MCF 10A (cell line): ENCODE results near the gene KRT27. TPM values are rescaled to one million over a fixed set of nuclear protein-coding genes. Genes with fewer than 3 reads are reported as not detected.
"Not testable (repeated sequence)": the region's sequence is repeated elsewhere in the genome, so short reads cannot be mapped to it uniquely, and the experiment has no call there.

Source experiments
- BruUV-seq: library from RNA; stranded (reverse); fragments of 400-500 nt; replicated peaks from 2 replicates; lab custom pipeline; 2021; lab: Mats Ljungman, UMichigan
- CTCF ChIA-PET: fragments of 300-600 bp; sonication (Branson Sonifier 250); formaldehyde crosslinking; extraction: SDS; loops from one replicate; lab custom pipeline; 2021; ENCODE audit warnings: antibody characterized with exemption, inconsistent platforms; lab: Yijun Ruan, JAX
- POLR2A ChIA-PET: fragments of 300-600, 350-650 bp; sonication (Branson Sonifier 250); formaldehyde crosslinking; extraction: SDS; loops from one replicate; lab custom pipeline; 2020; ENCODE audit warnings: antibody characterized with exemption, inconsistent platforms; lab: Yijun Ruan, JAX
- DNase-seq: peaks from one replicate; pipeline ENCODE4 v3.0.0-alpha.2; 2018; ENCODE audit not compliant: unreplicated experiment
- H3K27ac Mint-ChIP-seq: one replicate; pipeline ENCODE4 v1.8.0; 2022; ENCODE audit warnings: mild to moderate bottlenecking, low read depth, mixed read lengths; ENCODE audit not compliant: unreplicated experiment
- H3K27me3 Mint-ChIP-seq: one replicate; pipeline ENCODE4 v1.8.0; 2022; ENCODE audit warnings: mixed read lengths; ENCODE audit not compliant: insufficient read depth, unreplicated experiment
- H3K36me3 Mint-ChIP-seq: one replicate; pipeline ENCODE4 v1.8.0; 2022; ENCODE audit warnings: mild to moderate bottlenecking, moderate library complexity, mixed read lengths; ENCODE audit not compliant: insufficient read depth, unreplicated experiment
- H3K4me1 Mint-ChIP-seq: one replicate; pipeline ENCODE4 v1.8.0; 2022; ENCODE audit warnings: mixed read lengths; ENCODE audit not compliant: insufficient read depth, unreplicated experiment
- H3K4me3 Mint-ChIP-seq: one replicate; pipeline ENCODE4 v1.8.0; 2022; ENCODE audit warnings: mild to moderate bottlenecking, moderate library complexity, mixed read lengths; ENCODE audit not compliant: unreplicated experiment
- H3K9me3 Mint-ChIP-seq: one replicate; pipeline ENCODE4 v1.8.0; 2022; ENCODE audit warnings: mixed read lengths; ENCODE audit not compliant: unreplicated experiment
- CTCF ChIP-seq: fragments of 200-600 bp; IDR thresholded peaks from one replicate; pipeline ENCODE4 v1.8.0; 2022; ENCODE audit warnings: antibody characterized with exemption, mild to moderate bottlenecking; ENCODE audit not compliant: unreplicated experiment
- intact Hi-C: fragments of 100-400 bp; cut with micrococcal nuclease; formaldehyde crosslinking; loops from 2 replicates; pipeline ENCODE4 v1.14.1; 2022
- total RNA-seq: library from RNA; stranded (reverse); gene quantifications from 2 replicates; pipeline ENCODE4 v1.2.3, GENCODE V29; 2022

Gene KRT27
- total RNA-seq, 1 experiment from 2014 or later: not detected

GRCh38 chr17:40817103-40817682 lies 34.8 kb upstream of the KRT27 start:
- Mint-ChIP-seq H3K27me3 (no peaks in the 10 kb centered on the region), H3K27ac (peak overlapping the region; percentile 54), H3K4me3 (peak overlapping the region; percentile 83), H3K36me3 (peaks cover 43% of the 10 kb centered on the region), H3K9me3 (no peaks in the 10 kb centered on the region), H3K4me1 (peaks cover 28% of the 10 kb centered on the region)
- intact Hi-C loops: no loop called here
- BruUV-seq: no TSS peak
- ChIA-PET POLR2A (interaction anchor here (0.6 to 6.3 kb wide), 6 partner anchors 8 to 872 kb away, joined by 3 to 235 read pairs (median 22); partner anchors contain the start of gene EIF1), CTCF (no interaction called here)
- no peak for DNase-seq
- TF ChIP-seq CTCF: no peak

- no peak for DNase-seq
- CTCF ChIA-PET: interaction anchor here (0.7 to 1.3 kb wide), 3 partner anchors 25 to 847 kb away, joined by 4 to 7 read pairs (median 6); no protein-coding TSS in a partner anchor
- Mint-ChIP-seq H3K4me3 (no peak overlapping the region), H3K9me3 (no peaks in the 10 kb centered on the region), H3K36me3 (peaks cover 38% of the 10 kb centered on the region), H3K27me3 (no peaks in the 10 kb centered on the region), H3K4me1 (peaks cover 24% of the 10 kb centered on the region), H3K27ac (peak overlapping the region; percentile 54)
- no TSS peak for BruUV-seq
- no peak for TF ChIP-seq CTCF
- intact Hi-C loops: no loop called here
- POLR2A ChIA-PET: interaction anchor here (0.6 to 6.3 kb wide), 6 partner anchors 9 to 873 kb away, joined by 3 to 235 read pairs (median 22); partner anchors contain the start of gene EIF1
These were observed 34.2 kb upstream of the KRT27 start for GRCh38 chr17:40816569-40816968.

GRCh38 chr17:40815381-40815780 lies 33.0 kb upstream of the KRT27 start:
- DNase-seq: no peak
- no TSS peak for BruUV-seq
- POLR2A ChIA-PET: interaction anchor here (0.7 to 6.3 kb wide), 5 partner anchors 11 to 874 kb away, joined by 3 to 235 read pairs (median 4); partner anchors contain the start of gene EIF1
- TF ChIP-seq CTCF: no peak
- intact Hi-C loops: no loop called here
- Mint-ChIP-seq H3K4me1 (peaks cover 28% of the 10 kb centered on the region), H3K27me3 (no peaks in the 10 kb centered on the region), H3K9me3 (no peaks in the 10 kb centered on the region), H3K27ac (no peak overlapping the region), H3K4me3 (no peak overlapping the region), H3K36me3 (peaks cover 34% of the 10 kb centered on the region)
- CTCF ChIA-PET: interaction anchor here (0.6 to 1.3 kb wide), 5 partner anchors 24 to 850 kb away, joined by 3 to 7 read pairs (median 6); no protein-coding TSS in a partner anchor

GRCh38 chr17:40814657-40815056 lies 32.3 kb upstream of the KRT27 start:
- ChIA-PET POLR2A (interaction anchor here (1.3 to 6.3 kb wide), 2 partner anchors 13 to 37 kb away, joined by 5 to 235 read pairs; no protein-coding TSS in a partner anchor), CTCF (interaction anchor here (1.0 to 1.2 kb wide), 2 partner anchors 541 to 734 kb away, joined by 5 to 7 read pairs; no protein-coding TSS in a partner anchor)
- Mint-ChIP-seq H3K36me3 (peaks cover 27% of the 10 kb centered on the region), H3K4me1 (peaks cover 29% of the 10 kb centered on the region)
- H3K27ac Mint-ChIP-seq, DNase-seq, H3K27me3 Mint-ChIP-seq, H3K4me3 Mint-ChIP-seq, BruUV-seq, intact Hi-C loops, H3K9me3 Mint-ChIP-seq: not testable (repeated sequence)
